Esophagus squamous epithelium (tissue), 4 donors: ENCODE data around the gene LGALS7.

ENCODE experiments used
- POLR2A ChIP-seq, 4 donors: fragments of 450-650 bp; IDR thresholded peaks; one replicate each; pipeline ENCODE4 v1.6.1; 2017; ENCODE audit warnings: antibody characterized with exemption in 4 of 4, mild to moderate bottlenecking in 4 of 4, moderate library complexity in 3 of 4
- TF ChIP-seq, protein P1 (sequence below), 6 experiments: fragments of 450-650 bp in 4 of 6; fragments of 200-600 bp in 2 of 6; sonication (generic) in 2 of 6; IDR thresholded peaks; one replicate each; pipeline ENCODE4 v1.5.1; 2016 to 2019; ENCODE audit warnings: antibody characterized with exemption in 6 of 6, mild to moderate bottlenecking in 4 of 6, moderate library complexity in 4 of 6

DNA sequence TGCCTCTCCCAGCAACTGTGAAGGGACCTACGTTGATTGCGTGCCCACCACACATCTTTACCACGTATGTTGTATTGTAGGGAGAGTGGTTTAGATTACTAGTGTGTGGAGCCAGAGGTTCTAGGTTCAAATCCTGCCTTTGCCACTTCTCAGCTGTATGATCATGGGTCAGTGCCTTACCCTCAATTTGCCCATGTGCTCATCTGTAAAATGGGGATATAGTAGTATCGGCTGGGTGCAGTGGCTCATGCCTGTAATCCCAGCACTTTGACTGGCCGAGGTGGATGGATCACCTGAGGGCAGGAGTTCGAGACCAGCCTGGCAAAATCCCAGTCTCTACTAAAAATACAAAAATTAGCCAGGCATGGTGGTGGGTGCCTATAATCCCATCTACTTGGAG, 40.0 kb upstream of the LGALS7 start:
- TF ChIP-seq POLR2A (IDR thresholded peaks at IDR 0.05), result no peak
- TF ChIP-seq, protein P1, sequence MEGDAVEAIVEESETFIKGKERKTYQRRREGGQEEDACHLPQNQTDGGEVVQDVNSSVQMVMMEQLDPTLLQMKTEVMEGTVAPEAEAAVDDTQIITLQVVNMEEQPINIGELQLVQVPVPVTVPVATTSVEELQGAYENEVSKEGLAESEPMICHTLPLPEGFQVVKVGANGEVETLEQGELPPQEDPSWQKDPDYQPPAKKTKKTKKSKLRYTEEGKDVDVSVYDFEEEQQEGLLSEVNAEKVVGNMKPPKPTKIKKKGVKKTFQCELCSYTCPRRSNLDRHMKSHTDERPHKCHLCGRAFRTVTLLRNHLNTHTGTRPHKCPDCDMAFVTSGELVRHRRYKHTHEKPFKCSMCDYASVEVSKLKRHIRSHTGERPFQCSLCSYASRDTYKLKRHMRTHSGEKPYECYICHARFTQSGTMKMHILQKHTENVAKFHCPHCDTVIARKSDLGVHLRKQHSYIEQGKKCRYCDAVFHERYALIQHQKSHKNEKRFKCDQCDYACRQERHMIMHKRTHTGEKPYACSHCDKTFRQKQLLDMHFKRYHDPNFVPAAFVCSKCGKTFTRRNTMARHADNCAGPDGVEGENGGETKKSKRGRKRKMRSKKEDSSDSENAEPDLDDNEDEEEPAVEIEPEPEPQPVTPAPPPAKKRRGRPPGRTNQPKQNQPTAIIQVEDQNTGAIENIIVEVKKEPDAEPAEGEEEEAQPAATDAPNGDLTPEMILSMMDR (IDR thresholded peaks at IDR 0.05), result no peak
